ENCODE results near the gene HYAL1.
"Not testable (repeated sequence)": the region's sequence is repeated elsewhere in the genome, so short reads cannot be mapped to it uniquely, and the experiment has no call there.

HYAL1 gene

DNA sequence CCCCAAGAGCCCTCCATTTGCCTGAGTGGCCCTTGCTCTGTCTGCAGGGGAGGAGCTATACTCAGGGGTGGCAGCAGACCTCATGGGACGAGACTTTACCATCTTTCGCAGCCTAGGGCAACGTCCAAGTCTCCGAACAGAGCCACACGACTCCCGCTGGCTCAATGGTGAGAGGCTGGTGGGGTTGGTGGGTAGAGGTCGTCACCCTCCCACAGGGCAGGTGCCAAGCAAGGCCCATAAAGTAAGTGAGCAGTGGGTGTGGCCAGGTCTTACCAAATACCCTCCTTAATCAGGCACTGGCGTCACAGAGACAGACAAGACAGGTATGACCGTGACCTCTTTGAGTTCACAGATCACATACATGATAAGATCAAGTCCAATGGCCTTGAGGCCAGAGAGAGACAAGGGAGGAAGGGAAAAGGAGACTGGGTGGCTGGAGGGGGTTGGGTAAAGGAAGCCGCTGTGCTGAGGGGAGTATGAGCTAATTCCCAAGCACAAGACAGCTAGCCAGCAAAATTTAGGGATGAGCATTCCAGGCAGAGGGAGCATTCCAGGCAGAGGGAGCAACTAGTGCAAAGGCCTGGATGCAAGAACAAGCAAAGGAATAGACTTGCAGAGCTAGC, 31.9 kb downstream of the HYAL1 start:
- no peak for DNase-seq

DNA sequence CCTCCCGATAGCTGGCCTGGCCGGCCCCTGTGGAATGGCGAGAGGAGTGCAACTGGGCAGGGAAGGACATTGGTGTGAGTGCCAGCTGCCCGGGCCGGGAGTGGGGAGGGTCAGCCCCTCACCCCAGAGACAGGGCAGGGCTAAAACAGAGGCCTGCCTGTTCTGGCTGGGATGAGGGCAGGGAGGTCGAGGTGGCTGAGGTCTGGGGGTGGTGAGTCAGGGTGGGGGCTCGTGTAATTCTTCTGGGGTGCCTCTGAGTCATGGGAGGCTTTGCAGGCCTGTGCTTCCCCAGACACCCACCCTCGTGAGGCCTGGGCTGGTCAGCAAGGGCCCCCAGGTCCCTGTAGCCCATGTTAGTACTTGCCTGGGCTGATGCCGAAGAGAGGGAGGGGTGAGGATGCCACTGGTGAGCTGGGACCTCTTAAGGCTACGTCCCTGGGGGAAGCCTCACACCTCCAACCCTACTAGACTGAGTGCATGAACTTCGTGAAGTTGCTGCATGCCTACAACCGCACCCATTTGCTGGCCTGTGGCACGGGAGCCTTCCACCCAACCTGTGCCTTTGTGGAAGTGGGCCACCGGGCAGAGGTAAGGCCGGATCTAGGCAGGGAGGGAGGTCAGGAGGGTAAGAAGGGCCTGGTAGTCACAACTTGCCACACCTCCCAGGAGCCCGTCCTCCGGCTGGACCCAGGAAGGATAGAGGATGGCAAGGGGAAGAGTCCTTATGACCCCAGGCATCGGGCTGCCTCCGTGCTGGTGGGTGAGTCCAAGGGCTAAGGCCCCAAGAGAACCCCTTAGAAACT, 32.8 kb downstream of the HYAL1 start:
- DNase-seq: no peak

DNA sequence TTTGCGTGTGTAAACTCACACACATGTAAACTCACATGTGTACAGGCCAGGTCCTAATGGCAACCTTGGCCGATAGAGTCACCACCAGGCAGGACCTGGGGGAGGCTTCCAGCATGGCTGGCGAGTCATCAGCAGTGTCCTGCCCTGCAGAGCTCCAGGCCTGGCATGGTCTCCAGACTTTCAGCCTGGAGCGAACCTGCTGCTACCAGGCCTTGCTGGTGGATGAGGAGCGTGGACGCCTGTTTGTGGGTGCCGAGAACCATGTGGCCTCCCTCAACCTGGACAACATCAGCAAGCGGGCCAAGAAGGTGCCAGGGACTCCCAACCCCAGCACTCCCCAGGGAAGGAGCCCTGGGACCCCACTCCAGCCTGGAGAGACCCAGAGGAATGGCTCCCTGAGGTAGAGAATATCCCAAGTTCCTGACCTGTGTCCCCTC, 33.4 kb downstream of the HYAL1 start:
- no peak for DNase-seq

DNA sequence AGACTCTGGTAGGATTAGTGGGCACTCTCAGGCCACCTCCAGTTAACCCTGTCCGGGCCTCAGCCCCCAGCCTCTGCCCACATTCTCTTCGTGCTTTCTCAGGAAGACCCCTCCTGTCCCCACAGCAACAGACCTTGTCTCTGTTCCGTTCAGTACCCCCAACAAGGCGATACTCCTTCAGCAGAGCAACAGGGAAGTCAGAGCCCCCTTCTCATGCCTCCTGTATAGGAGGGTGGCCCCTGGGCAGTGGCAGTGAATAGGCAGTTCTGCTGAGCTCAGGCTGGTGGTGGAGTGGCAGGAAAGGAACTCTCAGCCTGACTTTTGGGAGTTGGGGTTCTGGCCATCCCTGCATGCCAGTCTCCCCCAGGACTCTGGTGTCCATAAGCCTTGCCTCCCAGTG, 33.9 kb downstream of the HYAL1 start:
- no peak for DNase-seq

DNA sequence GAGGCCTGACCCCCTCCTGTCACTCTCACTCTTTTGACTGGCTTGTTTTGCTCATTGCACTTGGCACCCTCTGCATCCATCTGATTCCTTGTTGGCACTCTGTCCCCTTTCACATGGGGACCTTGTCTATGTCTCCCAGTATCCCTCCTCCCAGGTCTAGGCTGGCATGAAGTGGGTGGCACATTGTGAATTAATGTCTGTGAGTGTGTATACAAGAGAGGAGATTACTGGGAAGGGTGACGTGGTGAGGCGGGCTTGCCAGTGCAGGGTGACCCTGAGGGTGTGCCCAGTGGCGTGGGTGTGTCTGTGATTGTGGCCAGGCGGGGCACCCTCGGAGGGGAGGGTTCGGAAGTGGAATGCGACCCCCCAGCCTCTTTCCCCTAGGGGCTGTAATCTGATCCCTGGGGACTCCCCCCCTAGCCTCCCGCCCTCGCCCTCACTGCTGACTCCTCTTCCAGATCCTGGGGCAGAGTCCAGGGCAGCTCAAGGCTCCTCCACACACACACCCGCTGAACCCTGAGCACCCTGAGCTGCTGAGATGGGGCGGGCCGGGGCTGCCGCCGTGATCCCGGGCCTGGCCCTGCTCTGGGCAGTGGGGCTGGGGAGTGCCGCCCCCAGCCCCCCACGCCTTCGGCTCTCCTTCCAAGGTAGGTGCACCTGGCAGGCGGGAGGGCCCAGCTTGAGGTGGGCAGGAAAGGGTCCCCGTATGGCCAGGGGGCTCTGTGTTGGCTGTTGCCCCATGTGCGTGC, 34.5 kb downstream of the HYAL1 start, which contains the start of gene SEMA3B:
SEMA3B (plus strand) TSS at position 445 of the 749 bp plus-strand sequence; CDS start at position 539, 94 bp downstream.
- no peak for DNase-seq

DNA sequence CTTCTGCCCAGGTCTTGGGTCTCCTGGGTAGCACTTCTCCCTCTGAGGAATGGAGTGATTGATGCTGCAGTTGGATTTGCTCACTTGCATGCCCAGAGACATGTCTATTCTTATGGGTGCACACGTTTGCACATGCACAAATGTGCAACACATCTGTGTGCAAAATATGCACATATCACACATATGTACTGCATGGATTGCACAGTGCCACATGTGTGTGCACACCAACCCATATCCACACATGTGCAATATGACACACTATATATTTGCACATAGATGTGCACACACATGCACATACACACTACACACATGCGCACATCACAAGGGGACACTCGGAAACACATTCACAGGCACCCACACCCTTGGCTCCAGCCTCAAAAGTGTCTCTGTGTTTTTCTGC, 35.1 kb downstream of the HYAL1 start:
- DNase-seq: no peak

DNA sequence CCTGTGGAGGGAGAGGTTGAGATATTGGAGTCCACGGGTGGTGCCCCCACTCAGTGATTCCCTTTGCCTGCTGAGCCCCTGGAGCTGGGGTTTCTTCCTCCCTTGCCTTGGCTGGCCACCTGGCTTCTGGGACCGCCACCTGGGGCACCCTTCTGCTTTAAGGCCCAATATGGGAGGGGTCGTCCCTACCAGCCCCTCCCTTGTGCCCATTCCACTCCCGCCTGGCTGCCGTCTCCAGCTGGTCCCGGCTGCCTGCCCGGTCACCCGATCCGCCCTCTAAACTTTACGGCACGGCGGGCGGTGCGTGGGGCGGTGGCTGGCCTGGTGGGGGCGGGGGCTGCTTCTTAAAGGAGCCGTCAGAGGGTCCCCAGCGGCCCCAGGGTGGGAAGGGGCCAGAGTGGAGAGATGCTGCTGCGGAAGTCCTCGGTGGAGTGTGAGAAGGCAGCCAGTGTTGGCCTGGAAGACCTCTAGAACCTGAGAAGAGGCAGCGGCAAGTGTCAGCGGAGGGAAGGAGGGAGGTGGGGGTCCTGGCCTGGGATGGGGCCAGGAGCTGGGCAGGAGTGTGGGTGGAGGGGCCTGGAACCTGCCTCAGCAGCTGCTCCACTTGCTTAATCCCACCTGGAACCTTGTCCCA, 36.0 kb downstream of the HYAL1 start:
- no peak for DNase-seq

DNA sequence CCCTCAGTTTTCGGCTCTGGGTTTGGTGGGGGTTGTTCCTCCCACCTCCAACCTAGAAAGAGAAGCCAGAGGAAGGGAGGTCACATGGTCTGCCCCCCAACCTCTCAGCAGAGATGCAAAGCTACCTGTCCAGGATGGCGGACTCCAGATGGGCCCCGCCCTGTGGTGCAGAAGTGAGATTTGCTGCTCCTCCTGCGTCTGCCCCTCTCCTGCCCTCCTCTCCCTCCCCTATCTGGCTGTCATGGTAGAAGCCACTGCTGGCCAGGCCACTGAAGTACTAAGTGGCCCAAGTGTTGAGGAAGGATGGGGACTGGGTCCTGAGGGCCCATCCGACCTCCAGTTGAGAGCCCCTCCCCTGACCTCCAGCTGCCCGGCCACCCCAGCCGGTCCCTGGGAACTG, 36.5 kb downstream of the HYAL1 start:
- no peak for DNase-seq

DNA sequence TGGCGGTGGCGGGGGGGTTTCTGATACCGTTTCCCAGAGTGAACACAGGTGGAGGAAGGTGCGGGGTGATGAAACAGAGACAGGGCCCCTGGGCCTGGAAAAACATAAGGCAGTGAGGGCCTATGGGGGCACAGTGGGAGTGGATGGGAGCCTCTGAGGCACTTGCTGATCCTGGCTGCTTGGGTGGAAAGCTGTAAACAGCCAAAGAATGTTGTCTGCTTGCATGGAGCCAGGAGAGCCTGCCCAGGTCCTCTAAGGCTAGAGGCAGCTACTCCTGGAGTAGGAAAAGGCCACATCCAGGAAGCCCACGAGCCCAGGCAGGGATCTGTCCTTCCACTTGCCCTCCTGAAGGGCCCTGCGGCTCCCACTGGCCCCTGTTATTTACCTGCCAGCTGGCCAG, 37.4 kb downstream of the HYAL1 start:
- no peak for DNase-seq

DNA sequence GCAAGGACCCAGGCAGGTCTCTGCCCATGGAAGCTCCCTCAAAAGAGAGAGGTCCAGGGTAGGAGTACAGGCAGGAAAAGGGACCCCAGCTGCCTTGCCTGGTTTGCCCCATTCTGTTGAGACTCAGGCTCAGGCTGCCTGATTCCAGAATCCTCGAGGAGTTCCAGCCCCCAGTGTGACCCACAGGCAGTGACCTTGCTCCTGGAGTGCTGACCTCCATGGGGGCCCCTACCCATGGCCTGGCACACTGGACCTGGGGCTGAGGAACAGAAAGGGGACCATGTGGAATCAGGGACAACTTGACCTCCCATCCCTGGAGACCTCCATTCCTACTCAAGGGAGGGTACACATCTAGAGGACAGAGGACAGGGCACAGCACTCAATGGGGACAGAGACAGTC, 37.8 kb downstream of the HYAL1 start:
- DNase-seq: no peak

DNA sequence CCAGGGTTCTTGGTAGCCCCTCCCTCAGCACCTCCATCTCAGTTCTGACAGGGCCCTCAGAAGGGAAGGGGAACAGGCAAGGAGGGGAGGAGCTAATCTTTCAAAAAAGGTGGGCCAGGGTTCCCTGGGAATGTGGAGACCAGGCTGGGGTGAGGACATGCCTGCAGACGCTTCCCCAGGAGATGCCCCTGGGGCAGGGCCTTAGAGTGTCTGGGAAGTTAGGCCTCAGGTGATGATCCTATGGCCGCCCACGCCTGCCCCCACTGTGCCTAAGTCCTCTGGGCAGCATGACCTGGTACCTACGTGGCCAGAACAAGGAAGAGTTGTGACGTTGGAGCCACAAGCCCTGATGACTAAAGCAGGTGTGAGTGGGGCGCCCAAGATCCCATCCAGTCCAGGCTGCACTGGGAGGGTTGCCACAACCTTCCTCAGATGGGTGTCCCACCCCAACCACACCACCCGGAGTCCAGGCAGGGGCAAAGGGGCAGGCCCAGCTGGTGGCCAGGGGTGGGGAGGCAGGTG, 38.3 kb downstream of the HYAL1 start:
- DNase-seq: no peak

DNA sequence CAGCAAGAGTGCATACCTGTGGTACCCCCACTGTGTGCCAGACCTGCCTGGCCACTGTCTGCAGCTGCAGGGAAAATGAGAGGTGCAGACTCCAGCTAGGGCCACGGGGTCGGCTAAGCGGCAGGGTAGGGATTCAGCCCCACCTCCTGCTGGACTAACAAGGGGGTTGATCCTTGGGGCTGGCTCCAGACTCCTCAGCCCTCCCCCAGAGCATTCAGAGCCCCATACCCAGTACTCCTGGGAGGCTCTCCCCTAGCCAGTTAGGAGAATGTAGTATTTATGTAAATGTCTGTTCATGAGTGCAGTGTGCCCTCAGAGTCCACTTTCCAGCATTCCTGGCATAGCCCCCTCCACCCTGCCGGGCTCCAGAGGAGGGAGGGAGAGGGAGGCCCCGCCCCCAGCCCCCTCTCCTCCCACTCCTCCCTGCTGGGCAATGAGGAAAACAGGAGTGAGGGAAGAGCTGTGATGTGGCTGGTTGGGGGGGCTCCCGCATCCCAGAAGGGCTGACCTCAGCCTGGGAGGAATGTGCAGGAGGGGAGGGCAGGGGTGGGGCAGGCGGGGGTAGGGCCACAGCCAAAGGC, 38.9 kb downstream of the HYAL1 start:
- no peak for DNase-seq

DNA sequence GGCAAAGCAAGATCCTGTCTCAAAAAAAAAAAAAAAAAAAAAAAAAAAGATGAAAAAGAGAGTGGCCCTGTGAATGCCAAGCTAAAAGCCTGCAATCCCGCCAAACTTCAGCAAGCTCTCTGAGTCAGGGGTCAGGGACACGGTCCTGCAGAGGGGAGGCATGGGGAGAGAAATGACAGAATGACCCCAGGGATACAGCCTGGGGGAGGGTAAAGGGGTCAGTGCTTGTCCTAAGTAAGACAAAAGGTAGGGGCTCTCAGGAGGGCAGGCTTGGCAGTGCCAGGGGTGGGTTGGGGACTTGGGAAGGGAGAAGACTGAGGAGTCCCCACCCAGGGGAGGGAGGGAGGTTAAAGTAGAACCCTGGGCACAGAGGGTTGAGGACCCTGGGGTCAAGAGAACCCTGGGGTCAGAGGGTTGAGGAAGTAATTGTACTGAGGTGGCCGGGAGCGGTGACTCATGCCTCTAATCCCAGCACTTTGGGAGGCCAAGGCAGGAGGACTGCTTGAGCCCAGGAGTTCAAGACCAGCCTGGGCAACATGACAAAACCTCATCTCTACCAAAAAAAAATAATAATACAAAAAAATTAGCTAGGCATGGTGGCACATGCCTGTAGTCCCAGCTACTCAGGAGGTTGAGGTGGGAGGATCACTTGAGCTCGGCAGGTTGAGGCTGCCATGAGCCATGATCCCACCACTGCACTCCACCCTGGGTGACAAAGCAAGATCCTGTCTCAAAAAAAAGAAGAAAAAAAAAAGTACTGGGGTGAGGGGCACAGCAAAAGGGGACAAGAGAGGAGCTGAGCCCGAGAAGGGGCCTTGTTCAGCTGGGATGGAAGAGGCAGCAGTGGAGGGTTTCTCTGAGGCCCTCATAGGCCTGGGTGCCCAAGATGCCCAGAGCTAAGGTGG, 39.6 kb downstream of the HYAL1 start:
- DNase-seq: no peak

DNA sequence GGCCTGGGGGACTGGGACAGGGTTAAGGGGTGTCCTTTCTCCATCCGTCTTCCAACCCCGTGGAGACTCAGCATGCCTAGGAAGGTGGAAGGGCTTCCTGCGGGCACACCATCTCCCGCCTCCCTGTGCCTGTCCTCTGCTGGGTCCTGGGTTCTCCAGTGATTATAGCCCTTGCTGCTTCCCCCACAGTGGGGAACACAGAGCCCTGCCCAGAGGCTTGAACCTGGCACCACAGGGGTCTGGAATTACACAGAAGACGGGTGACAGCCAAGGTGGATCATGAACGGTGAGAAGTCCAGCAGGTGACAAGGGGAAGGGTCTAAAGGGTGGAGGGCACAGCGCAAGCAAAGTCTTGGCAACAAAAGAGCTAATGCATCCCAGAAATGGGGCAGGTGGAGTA, 40.6 kb downstream of the HYAL1 start:
- no peak for DNase-seq

DNA sequence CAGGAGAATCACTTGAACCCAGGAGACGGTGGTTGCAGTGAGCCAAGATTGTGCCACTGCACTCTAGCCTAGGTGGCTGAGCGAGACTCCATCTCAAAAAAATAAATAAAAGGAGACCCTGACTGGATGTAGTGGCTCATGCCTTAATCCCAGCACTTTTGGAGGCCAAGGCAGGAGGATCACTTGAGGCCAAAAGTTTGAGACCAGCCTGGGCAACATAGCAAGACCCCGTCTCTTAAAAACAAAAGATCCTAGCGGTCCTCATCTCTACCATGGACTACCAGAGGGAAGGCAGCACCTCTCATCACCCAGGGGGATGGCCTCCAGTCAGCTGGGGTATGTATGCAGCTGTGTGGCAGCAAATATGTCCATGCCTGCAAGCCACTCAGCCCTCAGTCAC, 41.2 kb downstream of the HYAL1 start:
- not testable (repeated sequence) for DNase-seq

DNA sequence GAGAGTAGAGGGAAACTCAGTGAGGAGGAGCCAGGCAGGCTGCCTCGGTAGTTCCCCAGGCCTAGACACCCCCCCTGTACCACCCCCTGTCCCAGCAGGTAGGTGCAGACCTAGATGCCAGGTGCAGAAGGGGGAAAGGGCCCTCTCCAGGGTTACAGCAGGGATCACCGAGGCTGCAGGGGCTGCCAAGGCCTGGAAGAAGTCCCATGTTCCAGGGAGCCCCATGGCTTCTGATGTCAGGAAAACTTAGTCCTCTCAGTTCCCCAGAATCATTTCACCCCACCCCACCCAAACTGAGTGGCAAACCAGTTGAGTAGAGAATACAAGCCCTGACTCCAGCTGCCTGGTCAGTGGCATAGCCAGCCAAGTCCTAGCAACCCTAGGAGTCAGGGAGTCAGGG, 41.9 kb downstream of the HYAL1 start:
- DNase-seq: no peak

DNA sequence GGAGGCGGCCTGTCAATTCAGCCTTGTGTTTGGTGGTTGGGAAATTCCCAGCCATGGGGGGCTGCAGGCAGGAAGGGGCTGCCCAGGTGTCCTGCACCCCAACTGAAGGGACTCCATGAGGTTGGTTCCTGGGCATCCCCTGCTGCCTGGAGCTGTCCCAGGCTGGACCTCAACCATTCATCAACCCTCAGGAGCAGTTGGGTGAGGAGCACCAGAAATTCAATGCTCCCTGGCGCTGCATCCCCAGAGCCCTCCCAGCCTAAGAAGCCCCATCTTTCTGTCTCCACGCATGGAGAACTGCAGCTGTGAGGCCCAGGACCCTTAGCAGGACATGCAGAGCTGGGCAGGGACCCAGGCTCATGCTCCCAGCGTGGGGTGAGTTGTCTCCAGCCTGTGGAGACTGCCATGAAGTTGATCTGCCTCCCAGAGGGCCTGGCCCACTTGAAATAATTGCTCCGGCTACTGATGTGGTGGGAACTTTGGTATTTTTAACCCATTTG, 42.4 kb downstream of the HYAL1 start:
- DNase-seq: no peak

DNA sequence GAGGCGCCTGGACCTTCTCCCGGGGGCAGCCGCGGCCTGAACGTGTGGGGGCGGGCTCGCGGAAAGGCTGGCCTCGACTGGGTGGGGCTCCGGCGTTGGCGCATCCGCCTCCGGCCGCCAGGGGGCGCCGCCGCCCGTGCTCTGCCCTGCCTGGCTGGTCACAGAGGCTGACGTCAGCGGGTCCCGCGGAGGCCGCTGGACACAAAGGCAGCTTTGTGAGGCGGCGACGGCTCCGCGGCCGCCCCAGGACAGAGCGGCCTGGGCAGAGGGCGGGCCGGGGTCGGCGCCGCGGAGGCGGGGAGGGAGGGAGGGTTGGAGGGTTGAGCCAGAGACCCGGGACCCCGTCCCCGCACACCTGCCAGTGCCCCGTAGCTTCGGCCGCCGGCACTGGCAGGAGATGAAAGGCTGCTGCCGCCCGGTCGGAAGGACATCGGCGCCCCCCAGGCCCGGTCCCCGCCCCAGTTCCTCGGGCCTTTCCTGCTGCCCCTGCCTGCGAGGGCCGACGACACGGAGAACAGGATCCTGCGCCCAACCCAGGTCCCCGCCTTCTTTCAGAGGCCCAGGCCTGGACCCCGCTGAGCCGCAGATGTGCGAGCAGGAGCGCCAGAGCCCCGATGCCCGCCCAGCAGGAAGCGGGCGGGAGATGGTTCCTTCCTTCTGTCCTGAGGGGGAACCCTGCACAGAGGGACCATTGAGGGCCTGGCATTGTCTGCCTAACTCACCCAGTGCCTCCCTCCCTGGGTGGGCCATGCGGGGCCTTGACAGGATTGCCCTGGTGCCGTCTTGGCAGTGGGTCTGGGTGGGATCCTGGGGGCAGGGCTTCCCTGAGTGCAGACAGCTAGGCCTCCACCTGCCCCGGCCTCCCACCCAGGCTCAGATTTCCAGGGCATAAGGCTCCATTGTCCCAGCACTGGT, 43.1 kb downstream of the HYAL1 start:
- DNase-seq: peak; percentile 73

DNA sequence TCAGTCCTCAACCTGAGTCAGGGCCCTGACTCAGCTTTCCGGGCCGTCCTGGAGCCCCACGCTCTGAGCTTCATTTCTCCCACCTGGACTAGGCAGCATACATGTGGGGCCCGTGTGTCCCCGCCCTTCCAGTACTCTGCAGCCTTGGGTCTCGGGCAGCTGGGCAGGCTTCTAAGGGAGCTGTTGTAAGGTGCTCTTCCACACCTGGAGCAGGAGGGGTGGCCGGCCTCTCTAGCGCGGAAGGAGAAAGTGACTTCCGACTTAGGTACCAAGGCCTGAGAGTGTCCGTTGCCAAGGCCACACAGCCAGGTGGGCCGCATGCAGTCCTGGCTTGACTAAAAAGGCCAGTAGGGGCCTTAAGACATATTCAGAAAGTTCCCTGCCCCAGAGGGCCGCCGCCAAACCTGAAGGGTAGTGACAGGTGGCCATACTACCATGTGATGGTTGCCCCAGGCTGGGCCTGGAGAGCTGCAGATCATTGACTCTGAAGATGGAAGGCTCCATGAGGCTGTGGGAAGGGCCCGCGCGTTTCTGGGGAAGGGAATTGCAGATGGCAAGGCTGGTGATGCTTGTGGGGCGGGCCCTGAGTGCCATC, 43.8 kb downstream of the HYAL1 start:
- no peak for DNase-seq

DNA sequence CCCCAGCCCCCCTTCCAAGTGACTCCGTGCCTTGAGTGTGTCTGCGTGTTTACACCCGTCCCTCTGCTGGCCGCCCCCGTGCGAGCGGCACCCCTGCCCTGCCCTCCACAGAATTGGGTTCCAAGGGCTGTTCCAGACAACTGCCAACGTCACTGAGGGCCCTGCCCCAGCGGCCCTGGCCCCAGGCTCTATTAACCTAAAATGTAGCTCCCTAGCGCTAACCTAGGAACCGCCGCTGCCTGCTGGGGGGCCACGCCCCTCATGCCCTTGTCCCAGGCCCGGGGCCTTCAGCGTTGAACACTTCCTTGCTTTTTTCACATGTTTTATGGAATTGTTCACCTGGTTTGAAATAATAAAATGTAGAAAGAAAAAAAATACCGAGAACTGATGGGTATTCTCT, 44.4 kb downstream of the HYAL1 start:
- no peak for DNase-seq

Measured in activated CD4-positive, alpha-beta T cell treated with anti-CD3 and anti-CD28 coated beads for 4 hours (primary cell).